COR-L47 (cell line): ENCODE data around the gene ETFA.

ENCODE experiments used
- DNase-seq: peaks from one replicate; lab custom pipeline; 2025; lab: John Stamatoyannopoulos, UW

The ETFA gene

DNA sequence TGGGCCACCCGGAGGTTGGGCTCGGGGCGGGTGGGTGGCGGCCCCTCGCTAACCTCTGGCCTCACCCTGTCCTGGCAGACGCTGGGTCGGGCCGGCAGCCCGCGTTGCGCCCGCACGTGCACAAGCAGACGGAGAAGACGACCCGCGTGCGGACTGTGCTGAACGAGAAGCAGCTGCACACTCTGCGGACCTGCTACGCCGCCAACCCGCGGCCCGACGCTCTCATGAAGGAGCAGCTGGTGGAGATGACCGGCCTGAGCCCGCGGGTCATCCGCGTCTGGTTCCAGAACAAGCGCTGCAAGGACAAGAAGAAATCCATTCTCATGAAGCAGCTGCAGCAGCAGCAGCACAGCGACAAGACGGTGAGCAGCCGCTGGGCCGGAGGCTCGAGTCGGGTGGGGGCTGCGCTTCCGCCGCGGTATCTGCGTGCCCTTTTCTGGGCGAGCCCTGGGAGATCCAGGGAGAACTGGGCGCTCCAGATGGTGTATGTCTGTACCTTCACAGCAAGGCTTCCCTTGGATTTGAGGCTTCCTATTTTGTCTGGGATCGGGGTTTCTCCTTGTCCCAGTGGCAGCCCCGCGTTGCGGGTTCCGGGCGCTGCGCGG, 29.0 kb upstream of the ETFA start:
- DNase-seq = peak; percentile 38

DNA sequence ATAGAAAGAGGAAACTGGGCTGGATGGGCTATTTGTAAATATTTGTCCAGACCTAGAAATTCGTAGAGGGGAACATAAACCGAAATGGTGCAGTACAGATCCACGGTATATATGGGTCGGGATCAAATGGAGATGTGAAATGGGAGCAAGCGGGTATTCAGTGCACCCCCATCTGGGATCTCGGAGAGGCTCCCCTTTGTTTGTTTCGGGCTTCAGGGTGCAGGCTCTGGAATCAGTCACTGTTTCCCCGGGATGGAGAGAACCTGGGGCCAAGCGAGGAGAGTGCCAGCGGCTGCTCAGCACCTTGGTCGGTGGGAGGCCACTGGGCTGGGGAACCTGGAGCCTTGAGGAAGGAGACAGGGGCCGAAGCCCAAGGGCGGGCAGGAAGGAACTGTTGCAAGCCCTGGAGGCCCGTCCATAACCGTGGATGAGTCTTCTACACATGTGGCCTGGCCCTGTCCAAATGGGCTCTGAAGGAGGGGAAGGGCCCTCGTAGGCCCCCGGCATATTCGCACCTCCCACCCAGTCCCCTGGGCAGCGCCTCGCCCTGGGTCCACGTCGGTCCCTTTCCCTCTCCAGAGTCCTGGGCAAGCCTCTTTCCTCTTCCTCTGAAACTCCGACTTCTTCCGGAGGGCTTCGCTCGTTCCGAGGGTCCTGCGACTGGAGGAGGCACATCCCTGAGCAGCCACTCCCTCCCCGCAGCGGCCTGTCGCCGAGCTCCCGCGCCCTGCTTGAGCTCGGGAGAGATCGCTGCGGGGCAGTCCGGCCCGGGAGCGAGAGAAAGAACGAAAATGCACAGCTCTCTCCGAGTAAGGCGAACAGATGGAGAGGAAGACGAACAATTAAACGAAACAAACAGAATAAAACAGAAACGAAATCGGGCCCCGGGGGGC, 28.3 kb upstream of the ETFA start:
- DNase-seq = no peak

DNA sequence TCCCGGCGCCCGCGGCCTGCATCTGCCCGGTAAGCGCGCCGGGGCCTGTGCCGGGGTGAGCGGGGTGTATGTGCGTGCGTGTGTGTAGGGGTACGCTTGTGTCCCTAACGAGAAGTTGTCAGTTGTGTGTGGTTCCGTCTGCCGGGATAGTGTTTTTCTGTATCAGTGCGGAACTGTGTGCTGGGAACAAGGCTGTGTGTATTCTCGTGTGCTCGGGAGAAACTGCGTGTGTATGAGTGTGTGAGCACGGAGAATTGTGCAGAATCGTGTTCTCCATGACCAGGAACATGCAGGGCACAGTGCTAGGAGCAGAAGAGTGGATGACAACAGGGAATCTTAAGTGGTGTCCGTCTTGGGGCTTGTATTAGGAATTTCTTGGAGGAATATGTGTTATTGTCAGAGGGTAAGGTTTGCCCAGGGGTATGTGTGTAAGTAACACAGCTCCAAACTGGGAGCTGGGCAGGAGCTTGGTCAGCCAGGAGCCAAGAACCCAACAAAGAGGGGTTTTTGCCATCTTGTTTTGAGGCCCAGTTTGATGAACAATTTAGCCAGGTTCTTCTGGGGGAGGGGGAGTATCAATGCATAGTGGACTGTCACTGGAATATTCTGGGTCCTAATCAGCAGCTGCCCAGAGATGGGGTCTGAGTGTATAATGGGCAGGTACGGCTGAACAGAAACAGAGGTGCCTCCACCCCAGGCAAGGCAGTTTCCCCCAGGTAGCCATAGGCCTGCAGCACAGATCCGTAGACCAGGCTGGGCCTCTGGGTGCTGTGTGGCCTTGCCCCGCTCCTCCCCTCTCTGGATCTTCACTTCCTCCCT, 27.4 kb upstream of the ETFA start:
- no peak for DNase-seq

DNA sequence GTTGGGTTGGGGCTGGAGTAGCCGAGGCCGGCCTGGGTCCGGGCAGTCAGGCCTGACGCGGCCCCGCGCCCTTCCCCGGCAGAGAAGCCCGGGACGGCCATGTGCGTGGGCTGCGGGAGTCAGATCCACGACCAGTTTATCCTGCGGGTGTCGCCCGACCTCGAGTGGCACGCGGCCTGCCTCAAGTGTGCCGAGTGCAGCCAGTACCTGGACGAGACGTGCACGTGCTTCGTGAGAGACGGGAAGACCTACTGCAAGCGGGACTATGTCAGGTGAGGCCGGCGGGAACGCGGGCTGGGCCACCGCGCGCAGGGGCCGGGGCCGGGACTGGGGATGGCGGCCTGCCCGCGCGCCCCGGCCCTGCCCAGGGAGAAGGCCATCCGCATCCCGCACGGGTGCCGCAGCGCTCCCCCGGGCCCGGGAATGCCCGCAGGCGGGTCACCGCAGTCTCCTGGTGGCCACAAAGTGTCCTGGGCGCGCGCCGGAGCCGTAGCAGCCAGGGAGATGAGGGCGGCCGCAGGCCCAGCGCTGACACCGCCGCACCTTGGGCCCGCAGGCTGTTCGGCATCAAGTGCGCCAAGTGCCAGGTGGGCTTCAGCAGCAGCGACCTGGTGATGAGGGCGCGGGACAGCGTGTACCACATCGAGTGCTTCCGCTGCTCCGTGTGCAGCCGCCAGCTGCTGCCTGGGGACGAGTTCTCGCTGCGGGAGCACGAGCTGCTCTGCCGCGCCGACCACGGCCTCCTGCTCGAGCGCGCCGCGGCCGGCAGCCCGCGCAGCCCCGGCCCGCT, 26.6 kb upstream of the ETFA start:
- DNase-seq = no peak

DNA sequence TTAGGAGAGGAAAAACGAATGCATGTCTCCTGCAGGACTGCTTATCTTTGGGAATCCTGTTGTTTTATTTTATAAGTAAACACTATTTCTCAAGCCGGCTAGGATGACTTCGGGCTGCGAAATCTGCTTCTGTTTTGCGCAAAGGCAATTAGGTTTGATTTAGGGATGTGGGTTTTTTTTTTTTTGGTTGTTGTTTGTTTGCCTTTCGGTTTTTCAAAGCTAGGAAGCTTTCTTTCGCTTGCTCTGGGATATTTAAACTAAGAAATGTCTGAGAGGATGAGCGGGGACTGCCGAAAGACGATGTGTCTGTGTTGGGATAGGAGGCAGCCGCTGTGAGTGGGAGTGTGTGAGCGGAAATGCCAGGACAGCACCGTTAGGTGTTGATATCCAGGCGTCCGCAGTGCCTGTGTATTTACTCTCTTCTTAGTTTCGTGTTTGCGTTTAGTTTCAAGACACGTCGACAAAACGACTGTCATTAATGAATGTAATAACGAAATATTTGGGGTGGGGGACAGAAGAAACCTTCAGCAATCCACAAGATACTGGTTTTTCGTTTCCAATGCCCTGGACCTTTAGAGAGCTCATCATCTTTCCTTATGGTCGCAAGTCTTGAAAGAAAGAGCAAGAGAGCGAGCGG, 25.9 kb upstream of the ETFA start:
- no peak for DNase-seq

DNA sequence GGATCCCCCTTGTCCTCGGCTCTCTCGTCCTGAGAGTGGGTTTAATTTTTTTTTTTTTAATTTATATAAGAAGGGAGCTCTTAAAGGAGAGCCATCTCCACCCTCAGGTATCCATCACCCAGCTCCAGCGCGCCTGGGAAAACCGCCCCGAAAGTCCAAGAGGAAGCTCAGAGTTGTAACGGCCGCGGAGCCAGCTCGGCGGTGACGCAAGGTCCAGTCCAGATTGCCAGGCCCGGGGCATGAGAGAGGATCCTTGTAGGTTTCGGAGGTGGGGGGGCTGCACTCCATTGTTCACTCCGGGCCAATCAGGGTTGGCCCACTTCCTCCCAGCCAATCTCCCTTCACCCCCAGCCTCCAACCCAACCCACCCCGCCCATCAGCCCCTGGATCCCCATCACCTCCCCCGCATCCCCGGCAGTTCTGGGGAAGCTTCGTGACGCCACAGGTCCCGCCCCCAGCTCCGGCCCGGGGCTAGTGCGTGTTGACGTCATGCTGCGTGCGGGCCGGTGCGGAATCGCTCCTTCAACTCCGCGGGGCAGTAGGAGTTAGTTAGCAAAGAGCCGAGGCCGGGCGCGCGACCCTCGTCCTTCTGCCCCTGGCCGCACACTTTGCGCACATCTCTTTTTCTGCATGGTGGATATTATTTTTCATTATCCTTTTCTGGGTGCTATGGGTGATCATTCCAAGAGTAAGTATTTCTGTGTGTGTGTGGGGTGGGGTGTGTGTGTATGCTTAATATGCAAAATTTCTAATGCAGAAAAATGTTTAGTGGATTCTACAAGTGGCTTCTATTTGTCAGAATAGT, 25.2 kb upstream of the ETFA start, which contains the start of gene ISL2:
Gene ISL2, plus strand, starts transcription at position 520 of the 805 bp plus-strand sequence. Its CDS starts 111 bp downstream, at position 631.
- no peak for DNase-seq

DNA sequence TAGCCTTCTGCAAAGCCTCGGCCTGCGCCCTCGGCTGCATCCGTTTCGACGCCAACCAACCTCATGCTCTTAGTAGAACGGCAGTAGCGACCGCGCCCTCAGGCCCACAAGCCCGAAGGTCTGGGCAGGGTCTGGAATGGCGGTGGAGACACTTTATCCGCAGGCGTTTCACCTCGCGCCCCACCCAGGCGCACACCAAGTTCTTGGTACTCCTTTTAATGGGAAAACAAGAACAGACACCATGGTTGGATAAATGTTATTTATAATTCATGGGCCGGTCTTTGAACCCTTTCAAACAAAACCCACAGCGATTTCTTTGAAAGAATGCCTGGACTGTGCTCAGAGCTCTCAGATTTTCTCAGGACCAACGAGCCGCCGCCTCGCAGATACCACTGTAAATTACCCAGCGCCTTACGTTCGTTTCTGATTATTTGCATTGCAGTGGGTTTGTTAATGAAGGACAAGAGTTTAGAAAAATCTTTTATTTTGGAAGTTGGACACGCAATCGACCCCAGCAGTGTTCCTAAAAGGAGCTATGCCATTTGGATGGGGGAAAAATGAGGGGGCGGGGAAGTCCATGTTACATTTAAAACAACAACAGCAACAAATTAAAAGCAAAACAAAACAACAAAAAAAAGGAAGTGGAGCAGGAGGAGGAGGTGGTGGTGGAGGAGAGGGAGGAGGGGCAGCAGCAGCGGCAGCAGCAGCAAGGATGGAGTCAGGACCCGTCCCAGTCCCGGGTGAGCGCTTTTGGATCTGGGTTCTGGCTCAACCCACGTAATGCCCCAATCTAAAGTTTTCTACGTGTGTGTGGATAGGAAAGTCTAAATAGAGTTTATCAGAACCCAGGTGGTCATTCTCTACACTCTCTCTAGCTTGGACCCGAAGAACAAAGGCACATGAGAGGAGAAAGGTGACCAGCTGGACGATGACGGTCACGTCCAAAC, 24.3 kb upstream of the ETFA start:
- no peak for DNase-seq

DNA sequence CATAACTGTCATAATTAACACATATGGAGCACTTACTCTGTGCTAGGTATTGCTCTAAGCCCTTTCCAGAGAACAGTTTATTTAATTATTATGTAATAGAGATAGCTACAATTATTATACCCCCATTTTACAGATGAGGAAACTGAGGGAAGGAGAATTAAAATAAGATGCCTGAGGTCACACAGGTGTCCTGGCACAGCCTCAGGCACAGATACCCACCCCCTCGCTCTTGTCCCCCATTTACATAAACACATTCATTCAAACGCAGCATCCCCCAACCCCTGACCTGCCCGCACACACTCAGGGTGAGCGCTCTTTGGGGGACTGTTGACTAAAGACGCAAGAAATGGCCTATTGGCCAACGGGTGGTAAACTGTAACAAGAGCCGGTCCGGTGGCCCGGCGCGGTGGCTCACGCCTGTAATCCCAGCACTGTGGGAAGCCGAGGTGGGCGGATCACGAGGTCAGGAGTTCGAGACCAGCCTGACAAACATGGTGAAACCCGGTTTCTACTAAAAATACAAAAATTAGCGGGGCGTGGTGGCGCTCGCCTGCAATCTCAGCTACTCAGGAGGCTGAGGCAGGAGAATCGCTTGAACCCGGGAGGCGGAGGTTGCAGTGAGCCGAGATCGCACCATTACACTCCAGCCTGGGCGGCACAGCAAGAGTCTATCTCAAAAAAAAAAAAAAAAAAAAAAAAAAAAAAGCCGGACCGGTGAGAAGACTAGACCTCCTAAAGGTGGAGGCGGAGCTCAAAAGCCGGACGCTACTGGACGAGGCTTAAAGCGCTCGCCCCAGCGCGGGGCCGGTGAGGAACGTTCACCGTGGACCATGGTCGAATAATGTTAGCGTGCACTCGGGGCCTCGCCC, 23.4 kb upstream of the ETFA start:
- DNase-seq = no peak

DNA sequence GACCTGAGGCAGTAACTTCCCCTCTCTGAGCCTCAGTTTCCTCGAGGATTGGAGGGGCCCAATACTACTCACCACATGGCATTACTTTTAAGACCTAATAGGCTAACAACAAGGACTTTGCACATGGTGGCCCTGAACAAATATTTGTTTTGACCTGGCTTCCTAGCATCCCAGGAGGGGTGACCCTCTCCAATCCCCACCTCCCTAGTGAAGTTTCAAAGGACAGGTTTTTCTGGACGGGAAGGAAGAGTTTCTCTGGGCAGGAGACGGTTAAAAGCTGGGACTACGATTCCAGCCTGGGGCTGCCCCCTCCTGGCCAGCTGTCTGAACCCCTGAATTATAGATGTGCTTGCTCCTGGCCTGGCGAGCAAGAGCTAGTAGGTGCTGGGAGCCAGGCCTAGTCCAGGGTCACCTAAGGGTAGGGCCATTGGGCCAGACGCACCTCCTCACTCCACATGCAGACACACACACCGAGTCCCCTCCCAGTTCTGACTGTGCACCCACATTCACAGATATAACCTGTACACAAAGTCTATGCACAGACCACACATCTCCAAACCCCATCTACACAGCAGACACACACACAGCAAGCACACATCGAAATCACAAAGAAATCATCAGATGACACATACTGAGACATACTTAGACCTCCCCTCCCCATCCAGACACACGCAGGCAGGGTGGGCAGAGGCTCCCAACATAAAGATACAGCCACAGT, 22.6 kb upstream of the ETFA start:
- no peak for DNase-seq

DNA sequence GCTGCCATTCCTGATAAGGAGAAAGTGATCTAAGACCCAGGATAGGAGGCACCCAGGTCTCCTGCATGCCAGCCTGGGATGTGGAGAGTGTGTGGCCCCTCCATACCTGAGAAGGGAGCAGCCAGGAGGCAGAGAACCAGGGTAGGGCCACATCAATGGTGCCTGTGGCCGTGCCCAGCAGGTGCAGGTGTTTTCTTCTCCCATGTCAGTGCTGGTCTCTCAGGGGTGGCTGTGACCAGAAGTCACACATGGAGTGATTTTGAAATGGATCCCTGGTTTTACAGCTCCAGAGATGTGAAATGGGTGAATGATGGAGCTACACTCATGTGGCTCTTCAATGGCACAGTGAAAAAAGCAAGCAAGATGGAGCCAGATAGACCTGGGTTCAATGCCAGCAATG, 22.0 kb upstream of the ETFA start:
- DNase-seq = no peak

DNA sequence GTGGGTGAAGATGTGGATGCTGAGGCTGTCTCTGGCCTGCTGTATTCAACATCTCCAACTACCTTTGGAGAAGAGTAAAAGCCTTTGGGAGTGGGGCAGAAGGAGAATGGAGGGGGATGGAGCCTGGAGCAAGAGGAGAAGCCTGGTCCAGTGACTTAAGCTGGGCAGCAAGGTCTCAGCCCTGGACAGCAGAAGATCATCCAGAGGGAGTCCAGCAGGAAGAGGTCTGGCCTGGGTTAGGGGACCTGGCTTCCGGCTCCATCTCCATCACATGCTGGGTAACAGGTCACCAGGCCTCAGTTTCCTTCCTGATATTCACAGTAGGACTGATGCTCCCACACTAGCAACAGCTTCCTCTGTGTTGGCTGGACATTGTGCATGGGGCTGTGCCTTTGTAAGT, 21.5 kb upstream of the ETFA start:
- no peak for DNase-seq

DNA sequence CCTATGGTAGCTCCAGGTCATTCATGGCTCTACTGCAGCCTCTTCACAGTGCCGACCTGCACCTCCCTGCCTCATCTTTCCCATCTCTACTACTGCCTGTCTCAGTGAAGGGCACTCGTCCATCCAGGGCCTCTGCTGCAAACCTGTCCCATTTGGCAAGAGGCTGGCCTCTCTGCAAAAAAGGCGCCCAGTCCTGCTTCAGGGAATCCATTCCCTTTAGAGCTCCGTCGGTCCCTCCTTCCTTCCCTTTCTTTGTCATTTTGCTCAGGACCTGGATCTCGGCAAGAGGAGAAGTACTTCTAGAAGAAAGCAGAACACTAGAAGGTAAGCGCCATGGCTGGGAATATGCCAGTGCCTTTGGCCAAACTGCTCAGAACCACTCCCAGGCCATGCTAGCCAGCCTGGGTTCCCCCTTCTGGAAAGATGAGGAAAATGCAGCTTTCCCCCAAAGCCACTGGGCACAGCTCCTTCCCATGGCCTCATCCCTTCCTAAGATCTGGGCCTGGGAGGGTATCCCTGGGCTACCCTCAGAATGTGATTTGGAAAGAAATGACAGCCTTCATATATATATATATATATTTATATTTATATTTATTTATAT, 18.9 kb upstream of the ETFA start:
- DNase-seq = peak; percentile 40

DNA sequence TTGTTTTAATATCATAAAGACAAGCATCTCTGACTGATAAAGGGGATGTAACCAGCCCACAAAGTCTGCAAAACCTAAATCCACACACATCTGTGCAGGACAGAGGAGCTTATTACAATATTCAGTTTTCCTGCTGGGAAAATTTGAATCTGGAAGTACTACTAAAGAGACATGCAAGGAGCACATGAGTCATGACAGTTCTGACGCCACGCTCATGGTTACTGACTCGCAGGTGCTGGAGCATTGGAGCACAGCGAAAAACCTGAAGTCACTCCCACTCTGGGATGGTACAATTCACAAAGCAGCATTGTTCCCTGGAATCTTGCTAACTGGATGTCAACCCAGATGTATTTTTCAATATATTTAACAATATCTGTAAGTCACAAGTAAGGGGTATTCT, 17.7 kb upstream of the ETFA start:
- no peak for DNase-seq

DNA sequence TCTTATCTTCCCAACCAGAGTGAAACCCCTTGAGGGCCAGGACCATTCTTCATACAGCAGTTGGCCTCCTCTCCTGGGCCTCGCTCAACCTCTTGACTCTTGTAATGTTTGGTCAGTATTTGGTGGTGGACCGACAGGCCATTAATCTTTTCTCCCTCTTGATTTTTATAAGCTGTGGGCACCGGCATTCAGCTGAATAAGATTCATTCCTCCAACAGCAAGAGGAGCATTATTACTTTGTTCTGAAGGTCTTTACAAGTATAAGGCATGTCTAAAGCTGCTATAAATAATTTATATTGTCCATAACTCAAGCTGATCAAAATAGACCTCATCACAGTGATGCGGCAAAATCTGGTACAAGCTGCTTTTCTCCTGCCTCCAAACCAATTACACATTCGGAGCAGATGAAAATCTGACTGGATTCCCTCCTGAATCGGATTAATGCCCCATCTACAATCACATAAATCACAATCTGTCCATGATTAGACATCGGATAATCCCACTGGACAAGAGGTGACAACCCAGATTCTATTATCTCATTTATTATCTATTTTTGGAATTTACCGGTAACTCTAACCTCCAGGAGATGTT, 16.9 kb upstream of the ETFA start:
- DNase-seq = no peak

DNA sequence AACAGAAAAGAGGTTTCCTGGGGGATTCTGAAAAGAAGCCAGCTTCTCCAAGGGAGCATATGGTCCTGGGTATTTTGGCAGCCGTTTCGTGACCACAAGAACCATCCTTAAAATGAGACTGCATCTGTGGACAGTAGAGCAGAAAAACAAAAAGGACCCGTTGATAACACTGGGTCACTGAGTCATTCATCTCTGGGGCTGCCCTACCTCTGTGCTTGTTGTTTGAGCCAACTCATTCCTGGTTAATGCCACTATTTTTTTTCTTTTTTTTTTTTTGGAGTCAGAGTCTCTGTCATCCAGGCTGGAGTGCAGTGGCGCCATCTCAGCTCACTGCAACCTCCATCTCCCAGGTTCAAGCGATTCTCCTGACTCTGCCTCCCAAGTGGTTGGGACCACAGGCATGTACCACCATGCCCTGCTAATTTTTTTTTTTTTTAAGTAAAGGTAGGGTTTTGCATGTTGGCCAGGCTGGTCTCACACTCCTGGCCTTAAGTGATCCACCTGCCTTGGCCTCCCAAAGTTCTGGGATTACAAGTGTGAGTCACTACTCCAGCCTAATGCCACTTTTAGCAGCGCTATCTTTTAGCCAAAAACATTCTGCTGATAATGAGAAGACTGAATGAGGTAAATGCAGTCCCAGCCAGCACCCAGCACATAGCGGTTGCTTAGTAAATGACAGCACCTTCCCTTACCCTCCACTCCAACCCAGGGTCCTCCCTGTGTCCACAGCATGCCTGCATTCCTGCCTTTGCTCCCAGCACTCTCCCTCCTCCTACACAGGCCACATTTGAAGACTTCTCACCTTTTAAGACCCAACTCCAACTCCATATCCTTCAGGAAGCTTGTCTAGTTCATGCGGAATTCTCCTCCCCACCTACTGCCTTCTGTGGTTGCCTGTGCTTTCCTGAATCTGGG, 16.2 kb upstream of the ETFA start:
- no peak for DNase-seq

DNA sequence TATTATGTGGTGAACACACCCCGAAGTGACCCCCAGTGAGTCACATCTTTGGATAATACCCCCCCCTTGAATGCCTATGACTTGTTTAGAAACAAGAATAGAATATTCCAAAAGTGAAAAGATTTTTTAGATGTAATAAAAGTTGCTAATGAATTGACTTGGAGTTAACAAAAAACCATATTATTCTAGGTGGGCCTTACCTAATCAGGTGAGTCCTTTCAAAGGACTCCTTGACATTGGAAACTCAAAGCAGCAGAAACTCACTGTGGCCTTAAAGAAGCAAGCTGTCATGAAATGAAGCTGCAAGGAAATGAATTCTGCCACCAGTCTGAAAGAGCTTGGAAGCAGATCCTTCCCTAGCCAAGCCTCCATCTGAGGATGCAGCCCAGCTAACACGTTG, 14.4 kb upstream of the ETFA start:
- DNase-seq = no peak
